Stimulated activated CD4-positive, alpha-beta T cell treated with anti-CD3 and anti-CD28 coated beads, TNF-alpha, amount 100 ng/mL, for 1 hour (primary cell): ENCODE results near the gene LRRK1.

ENCODE experiments used
- DNase-seq, 3 donors: peaks; one replicate each; pipeline ENCODE4 v3.0.0-alpha.2; 2020; ENCODE audit warnings: low read depth in 3 of 3, low spot score in 1 of 3

LRRK1 gene

DNA sequence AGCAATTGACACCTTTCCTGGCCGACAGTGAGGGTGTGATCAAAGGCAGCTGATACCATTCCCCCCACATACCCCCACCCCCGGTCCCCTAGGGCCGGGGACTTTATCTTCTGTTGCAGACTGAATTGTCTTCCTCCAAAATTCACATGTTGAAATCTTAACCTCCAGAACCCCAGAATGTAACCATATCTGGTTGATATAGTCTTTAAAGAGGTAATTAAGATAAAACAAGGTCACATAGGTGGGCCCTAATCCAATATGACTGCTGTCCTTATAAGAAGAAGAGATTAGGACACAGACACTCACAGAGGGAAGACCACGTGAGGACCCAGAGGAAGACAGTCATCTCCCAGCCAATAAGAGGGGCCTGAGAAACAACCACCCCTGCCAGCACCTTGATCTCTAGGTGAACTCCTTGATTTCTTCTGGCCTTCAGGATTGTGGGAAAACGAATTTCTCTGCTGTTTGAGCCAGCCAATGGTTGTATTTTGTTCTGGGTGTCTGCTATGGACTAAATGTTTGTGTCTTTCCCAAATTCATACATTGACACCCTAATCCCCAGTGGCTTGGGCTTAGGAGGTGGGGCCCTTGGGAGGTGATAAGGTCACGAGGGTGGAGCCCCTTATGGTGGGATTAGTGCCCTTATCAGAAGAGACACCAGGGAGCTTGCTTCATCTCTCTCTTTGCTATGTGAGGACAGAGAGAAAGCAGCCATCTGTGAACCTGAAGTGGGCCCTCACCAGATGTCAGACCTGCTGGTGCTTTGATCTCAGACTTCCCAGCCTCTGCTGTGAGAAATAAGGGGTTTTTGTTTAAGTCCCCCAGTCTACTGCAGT lies 188.7 kb downstream of the LRRK1 start:
- no peak for DNase-seq

DNA sequence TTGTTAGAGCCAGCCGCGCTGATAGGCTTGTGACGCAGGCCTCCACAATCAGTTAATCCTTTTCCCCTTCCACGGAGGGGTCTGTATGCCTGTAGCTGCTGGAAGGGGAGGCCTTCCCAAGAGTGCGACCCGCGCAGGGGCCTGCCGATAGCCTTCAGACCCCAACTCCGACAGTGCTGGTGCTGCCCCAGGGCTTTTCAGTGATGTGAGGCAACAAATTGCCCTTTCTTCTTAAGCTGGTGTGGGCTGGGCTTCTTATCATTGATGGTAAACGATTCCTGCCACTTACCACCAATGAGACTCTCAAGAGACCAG lies 189.3 kb downstream of the LRRK1 start:
- DNase-seq: no peak

DNA sequence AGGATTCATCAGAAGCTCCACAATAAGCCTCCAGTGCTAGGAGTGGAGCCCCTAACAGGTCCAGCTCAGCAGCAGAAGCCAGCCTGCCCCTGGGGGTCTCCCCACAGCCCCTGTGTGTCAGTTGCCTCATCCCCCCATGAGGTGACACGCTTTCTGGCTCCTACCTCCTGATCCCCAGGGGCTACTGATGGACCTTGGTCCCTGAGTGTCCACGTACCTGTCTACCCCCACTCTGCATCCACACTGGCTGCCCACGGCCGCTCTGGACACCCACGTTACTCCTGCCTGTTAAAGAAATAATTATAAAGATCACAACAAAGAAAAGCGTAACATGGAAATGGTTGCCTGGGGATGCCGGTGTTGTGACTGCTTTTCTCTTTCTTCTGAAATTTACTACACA lies 189.6 kb downstream of the LRRK1 start:
- DNase-seq: no peak

DNA sequence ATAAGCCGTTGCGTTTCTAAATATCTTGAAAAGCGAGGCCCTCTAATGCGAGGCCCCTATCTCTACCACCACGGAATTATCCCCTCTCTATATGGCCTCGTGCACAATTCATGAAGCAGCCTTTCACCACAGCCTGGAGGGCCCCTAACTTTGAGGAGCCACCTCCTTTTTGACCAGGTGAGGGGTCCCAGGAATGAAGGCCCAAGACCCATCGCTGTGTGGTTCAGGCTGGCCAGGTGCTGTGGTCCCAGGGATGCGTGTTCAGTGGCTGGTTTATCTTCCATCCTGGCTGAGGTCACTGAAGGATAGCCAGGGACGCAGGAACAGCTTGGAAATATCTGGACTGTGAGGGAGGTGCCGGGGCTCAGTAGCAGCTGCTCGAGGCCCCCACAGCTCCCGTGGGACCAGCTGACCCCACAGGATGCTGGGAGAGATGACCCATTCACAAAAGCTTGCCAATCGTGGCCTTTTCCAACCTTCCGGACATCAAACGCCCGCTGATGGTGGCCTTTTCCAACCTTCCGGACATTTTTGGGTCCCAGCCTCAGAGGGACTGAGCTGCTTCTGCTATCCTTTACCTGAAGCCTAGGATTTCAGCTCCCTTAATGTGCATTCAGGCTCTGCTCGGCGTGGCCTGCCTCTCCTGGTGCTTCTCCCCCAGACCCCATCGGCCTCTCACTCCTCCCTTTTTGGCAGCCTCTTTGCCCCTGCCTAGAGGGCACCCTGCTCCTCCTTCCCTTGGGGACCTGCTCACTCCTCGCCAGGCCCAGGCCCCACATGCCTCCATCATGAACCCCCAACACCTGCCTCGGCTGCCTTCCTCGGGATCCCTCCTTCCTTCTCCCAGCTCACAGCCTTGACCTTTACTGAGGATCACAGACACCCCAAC lies 191.8 kb downstream of the LRRK1 start:
- DNase-seq: no peak

DNA sequence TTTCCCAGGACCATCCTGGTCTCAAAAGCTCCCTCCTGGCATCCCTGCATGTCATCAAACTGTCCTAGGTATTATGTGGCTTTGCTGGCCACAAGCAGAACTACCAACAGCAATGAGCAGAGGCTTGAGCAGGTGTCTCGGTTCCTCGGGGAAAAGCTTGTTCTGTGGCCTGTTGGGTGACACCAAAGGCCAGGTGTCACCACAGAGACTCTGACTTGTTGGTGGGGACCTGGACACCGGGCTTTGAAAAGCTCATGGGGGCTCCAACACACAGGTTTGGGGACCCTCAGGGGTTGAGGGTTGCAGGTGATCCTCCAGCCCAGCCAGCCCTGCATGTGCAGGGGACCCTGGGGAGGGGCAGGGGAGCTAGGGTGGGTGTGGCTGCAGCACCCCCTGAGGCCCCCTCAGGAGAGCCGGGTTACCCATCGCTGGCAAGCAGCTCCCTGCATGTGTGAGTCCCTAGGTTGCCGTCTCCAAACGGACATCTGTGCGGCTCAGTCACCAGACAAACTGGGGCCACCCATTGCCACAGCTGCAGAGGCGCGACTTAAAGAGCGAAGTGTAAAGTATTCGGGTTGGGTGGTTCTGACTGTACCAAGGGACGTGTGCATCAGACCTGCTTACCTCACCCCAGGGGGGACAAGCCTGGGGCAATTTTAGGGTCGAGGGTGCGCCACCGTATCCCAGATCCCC lies 192.6 kb downstream of the LRRK1 start:
- no peak for DNase-seq

DNA sequence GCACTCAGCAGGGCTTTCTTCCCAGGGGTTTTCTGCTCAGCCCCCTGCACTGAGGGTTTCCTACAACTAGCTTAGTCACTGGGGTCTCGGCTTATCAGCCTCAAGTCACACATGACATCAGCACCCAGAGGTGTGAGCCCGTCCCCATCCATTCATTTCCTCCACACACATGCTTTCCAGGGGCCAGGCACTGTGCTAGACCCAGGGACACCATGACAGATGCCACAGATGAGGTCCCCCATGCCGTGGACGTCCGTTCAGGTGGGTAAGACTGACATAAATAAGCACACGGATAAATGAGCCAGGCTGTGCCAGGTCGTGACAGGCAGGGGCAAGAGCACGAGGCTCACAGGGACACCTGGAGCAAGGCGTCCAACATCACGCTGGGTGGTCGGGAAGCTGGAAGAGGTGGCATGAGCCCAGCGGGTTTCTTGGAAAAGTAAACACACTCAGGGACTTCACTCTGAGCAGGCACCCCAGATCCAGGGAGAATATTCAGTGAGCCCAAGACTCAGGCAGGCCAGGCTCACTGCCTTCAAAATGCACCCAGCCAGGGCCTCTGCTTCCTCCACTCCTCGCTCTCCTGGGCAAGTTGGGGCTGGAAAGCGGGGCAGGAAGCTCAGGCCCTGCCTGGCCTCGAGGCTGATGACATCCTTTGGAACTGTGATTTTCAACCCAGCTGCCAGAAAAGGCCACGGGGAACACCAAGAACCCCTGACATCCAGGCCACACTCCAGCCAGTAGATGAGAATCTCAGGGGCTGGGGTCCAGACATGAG lies 193.4 kb downstream of the LRRK1 start:
- no peak for DNase-seq

DNA sequence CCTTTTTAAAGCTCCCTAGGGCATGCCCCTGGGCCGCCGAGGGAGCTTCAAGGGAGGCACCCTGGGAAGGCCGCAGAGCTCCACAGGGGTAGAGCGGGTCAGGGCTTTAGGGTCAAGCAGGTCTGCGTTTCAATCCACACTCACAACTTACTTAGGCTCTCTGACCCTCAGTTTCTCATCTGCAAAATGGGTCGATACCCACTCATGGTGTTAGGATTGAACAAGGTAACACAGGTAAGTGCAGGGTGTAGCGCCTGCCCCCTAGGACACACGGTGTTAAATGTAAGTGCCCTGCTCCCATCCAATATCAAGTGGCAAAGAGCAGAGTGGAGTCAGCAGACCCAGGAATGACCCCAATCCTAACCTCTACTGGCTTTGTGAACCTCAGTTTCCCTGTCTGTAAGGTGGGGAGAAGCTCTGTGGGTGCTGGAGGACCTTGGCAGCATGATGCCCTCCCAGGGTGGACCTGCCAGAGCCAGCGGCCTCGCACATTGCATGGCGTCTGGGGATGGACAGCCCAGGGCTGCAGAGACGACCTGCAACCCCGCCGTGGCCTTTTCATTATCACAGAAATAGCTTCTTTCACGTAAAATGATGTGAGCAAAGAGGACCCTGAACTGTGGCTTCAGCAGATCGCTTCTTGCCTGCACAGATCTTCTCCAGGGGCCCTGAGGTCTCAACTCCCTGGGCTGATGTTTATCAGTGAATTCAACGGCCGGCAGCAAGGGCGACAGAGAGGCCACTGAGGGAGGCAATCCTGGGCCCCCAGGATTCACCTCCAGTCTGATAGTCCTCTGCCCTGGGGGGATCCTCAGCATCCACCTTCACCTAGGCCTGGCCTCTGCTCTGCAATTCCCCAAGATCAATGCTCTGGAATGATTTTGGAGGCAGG lies 194.2 kb downstream of the LRRK1 start:
- no peak for DNase-seq

DNA sequence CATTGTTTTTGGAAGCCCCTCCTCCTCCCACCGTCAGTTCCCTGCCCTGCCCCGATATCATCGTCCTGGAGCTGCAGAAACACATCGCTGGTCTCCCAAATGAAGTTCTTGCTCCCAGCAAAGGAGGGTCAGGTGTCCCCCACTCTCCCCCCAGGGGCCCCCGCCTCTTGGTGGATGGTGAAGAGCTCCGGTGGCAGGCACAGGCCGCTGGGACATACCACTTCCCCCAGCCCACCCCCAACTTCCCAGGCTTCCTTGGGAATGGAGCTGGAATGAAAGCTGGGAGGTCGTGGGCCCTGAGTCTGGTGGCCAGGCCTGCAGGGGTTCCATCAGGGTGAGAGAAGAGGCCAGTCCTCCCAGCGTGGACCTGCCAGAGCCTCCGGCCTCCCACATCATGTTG lies 195.0 kb downstream of the LRRK1 start:
- DNase-seq: no peak

DNA sequence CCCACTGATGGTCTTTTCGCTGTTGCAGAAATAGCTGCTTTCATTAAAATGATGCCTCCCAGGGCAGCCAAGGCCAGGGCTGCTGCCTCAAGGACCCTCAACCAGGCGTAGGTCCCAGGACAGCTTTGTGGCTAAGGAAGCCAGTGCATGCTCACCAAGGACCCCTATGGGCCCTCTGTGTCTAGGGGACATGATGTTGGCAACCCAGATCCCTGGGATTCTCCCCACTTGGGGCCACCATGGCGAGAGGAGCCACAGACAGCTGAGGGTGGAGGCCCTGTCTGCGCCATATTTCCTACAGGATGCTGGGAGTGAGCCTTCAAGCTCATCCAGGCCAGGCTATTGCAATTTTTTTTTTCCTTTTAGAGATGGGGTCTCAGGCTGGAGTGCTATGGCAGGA lies 195.5 kb downstream of the LRRK1 start:
- DNase-seq: no peak

DNA sequence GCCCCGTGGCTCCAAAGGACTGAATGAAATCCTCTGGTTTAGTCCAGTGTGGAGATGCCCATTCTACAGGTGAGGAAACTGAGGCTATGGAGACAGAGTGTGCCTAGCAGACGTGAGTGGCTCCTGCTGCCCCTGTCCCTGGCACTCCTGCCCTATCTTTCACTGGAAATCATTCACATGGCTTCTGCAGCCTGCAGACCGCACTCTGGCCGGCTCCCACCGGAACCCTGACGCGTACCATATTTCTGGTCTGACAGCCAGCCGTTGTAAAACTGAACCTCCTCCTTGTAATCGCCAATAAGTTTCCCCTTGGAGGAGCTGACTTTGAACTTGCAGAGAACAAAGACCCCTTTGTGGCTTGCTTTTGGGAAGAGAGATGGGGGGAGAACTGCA lies 196.2 kb downstream of the LRRK1 start:
- no peak for DNase-seq

DNA sequence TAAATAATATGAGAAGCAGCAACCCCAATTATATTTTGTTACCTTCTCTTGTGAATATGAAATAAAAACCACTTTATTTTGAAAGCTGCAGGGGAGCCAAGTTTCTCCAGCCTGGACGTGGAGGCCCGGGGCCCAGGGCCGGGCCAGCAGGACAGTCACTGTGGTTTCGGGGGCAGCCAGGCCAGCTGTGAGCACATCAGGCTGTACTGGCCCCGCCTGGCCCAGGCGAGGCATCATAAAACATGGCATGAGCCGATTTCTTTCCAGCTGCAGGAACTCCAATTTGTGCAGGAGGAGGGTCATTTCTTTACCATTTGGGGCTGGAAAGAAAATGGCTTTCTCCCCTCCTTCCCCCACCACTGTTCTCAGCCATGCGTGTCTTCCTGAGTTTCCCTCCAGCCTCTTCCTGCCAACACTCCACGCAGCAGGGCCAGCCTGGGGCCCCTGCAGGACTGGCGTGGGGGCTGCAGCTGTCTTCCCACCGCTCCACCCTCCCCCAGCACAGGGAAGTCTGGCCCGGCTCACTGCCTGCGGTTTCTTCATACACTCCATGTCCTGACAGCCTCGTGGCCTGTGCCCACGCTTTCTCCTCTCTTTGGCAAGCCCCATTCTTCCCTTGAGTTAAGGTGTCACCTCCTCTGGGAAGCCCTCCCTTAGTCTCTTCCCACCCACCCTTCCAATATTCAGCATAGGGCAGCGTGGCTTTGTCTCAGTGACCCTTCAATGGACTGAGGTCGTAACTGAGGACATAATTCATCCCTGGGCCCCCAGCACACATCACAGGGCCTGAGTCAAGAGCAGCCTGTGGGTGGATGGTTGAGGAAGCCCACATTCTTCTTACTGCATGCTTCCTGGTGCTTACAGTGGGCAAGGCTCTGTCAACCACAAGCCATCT lies 196.9 kb downstream of the LRRK1 start:
- no peak for DNase-seq

DNA sequence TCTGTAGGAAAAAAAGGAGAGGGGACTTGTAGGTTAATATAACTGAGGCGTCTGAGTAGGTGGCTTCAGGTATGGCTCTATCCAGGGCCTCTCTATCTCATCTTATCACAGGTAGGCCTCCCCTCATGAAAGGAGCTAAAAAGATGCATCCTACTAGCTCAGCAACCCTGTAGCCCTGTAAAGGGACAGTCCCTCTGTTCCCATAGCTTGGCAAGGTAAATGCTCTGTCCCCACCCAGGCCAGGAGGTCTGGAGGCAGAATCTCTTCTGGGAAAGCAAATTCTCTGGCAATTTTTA lies 197.5 kb downstream of the LRRK1 start:
- no peak for DNase-seq

DNA sequence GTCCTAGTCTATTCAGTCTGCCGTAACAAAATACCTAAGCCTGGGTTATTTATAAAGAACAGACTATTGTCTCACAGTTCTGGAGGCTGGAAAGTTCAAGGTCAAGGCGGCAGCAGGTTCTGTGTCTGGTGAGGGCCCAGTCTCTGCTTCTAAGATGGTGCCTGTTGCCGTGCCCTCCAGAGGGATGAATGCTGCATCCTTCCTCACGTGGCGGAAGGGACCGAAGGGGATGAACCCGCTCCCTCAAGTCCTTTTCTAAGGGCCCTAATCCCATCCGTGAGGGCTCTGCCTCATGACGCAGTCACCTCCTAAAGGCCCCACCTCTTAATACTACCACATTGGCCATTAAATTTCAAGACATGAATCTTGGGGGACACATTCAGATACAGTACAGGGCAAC lies 199.0 kb downstream of the LRRK1 start:
- DNase-seq: no peak

DNA sequence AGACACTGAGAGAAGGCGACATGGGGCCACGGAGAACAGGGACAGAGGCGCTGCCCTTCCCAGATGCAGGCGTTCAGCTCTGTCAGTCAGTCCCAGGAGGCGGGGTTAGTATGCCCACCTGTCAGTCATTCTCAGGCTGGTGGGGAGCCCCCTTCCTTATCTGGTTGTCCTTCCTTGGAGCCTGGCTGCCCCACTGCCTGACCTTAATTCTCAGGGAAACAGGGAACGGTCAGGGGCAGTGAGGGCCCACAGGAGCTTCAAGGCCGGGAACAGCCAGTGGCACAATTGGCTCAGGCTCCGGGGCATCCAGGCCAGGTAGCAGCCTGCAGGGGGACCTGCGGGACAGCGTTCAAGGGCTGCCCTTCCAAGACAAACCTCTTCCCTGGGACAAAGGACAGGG lies 199.5 kb downstream of the LRRK1 start:
- no peak for DNase-seq

DNA sequence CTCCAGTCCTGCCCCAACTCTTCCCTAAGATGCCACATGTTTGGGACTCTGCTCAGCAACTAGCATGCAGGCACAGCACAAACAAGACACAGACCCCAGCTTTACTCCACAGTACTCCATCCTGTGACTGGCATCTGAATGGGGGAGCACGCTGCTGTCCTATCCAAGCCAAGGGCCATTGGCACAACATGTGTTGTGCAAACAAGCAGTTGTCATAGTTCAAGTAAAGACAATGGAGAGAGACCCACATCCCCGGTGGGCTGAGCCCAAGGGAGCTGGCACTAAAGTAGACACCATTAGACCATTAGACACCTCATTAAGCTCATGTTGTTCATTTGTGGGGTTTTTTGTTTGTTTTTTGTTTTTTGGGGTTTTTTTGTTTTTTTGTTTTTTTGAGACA lies 200.0 kb downstream of the LRRK1 start:
- DNase-seq: no peak
